NCI-H2196 (cell line): ENCODE data around the gene VMP1.
"Not testable (repeated sequence)": the region's sequence is repeated elsewhere in the genome, so short reads cannot be mapped to it uniquely, and the experiment has no call there.

ENCODE experiments used
- DNase-seq: peaks from one replicate; lab custom pipeline; 2025; ENCODE audit not compliant: unreplicated experiment; lab: John Stamatoyannopoulos, UW

VMP1 gene

GRCh38 chr17:59753522-59754467 is 46.3 kb downstream of the VMP1 start:
- DNase-seq: peak; percentile 82

DNA sequence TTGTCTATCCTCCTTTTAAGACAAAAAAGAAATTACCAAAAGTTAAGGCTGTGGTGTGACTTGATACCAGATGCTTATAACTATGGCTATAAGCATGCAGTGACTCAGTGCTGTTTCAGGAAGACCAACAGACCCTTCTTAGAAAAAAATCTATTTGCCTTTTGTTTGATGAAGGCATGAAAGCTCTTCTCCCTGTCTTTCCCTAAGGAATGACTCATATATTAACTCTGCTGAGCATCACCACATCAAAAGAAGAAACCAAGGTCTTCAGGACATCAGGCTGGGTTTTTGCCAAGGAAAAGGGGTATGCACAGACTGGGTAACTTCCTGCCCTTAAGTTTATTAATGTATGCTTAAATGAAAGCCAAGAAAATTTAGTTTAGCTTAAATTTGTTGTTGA is 47.1 kb downstream of the VMP1 start:
- peak; percentile 29 for DNase-seq

- DNase-seq: not testable (repeated sequence)
These were observed 47.6 kb downstream of the VMP1 start for GRCh38 chr17:59755069-59755468.

DNA sequence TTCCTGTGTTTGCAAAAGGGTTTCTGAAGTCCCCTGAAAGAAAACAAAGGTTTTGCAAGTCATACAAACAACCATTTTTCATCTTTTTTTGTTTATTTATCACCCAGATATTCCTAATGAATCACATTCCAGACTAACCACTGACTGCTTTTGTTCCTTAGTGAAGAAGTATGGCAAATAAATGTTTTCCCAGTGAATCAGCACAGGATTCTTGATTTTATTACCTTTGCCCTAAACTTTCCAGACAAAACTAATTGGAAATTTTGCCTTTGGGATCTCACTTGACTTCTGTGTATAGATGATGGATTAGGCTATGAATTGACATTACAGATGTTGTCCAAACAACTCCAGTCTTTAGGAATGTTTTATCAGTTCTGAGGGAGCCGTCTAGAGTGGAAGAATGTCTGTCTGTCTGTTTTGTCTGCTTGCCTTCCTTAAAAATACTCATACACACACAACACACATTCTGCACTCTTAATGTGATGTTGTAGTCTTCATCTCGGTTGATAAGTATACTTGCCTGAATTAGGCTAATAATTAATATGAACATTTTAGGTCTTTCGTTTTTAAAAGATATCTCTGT is 48.9 kb downstream of the VMP1 start:
- DNase-seq: no peak

DNA sequence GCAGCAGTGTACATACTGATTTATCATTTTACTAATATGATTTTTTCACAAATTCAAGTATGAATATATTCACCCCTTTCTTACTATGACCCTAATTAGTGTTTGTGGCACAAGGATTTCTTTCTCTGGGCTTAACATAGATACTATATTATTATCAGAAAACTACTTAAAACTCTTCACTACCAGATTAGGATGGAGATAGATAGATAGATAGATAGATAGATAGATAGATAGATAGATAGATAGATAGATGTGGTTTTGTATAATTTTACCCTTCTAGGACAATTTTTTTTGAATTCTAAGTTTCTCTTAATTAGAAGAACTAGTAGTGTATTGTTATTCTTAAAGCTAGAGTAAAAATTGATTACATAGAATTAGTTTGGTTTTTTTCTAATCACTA is 49.6 kb downstream of the VMP1 start:
- no peak for DNase-seq

GRCh38 chr17:59757470-59757869 is 50.0 kb downstream of the VMP1 start:
- no peak for DNase-seq

DNA sequence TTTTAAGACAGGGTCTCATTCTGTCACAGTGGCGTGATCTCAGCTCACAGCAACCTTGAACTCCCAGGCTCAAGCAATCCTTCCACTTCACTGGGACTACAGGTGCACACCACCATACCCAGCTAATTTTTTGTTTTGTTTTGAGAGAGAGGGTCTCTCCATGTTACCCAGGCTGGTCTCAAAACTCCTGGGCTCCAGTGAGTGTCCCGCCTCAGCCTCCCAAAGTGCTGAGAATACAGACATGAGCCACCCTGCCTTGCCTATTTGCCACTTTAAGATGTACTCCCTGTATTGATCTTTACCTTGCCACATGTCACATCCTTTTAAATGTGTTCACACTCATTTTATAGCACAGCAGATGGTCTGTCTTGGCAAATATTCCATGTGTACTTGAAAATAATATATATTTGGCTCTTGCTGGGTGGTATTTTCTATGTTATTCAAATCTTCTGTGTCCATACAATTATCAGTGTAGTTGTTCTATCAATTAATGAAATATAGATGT is 50.5 kb downstream of the VMP1 start:
- no peak for DNase-seq

GRCh38 chr17:59758998-59759651 is 51.7 kb downstream of the VMP1 start:
- not testable (repeated sequence) for DNase-seq

- DNase-seq: no peak
These were observed 52.7 kb downstream of the VMP1 start for GRCh38 chr17:59760160-59760559.

- DNase-seq: no peak
These were observed 54.1 kb downstream of the VMP1 start for GRCh38 chr17:59761385-59762048.

DNA sequence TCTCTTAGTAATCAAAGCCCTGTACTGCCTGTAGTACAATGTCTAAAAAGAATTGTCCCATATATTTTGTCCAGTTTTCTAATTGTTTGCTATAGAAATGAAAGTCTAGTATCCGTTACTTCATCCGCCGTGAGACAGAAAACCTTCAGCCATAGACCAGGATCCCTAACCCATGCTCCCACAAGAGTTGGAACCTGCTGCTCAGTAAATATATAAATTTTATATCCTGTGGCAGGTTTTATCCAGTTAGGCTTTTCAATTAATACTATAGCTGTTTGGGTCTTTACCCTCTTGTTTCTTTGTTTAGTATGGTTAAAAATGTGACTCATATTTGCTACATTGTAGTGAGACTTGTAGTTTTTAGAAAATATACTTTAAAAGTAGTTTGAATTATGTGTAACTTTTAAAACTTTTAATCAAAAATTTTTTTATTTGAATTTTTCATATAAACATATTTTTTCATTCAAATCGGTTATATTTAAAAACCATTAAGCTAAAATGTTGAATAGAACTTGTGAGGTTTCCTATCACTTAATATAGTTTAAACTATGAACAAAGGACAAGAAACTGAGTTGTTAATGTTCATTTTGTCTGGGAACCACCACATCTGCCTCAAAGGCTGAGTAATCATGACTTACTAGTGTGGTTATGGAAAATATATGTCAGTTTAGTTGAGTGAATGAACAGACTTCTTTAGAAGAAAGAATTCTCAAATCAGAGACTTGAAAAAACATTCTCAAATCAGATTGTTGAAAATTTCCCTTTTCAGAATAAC is 54.8 kb downstream of the VMP1 start:
- no peak for DNase-seq

DNA sequence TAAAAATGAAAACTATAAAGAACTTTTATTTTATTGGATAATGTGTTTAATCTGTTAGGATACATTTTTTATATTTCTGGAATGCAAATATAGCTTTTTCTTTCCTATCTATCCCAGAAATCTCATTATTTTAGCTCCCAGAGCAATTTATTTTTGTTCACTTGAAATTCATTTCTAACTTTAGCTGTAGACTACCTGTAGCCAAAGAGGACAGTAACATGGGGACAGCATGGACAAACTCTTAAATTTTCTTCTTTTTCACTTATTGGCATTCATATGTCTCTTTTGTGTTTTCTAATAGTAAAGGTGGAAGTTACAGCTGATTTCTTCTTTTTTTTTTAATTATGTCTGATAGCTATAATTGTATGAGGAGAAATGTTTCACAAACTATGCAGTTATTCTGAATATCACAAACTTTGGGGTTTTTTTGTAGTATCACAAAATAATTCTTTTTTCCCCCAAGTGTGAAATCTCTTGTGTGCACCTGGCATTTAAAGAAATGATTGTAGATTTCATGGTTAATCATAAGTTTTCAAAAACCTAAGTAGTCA is 55.4 kb downstream of the VMP1 start:
- DNase-seq: no peak

GRCh38 chr17:59763861-59764260 is 56.4 kb downstream of the VMP1 start:
- DNase-seq: peak; percentile 26

DNA sequence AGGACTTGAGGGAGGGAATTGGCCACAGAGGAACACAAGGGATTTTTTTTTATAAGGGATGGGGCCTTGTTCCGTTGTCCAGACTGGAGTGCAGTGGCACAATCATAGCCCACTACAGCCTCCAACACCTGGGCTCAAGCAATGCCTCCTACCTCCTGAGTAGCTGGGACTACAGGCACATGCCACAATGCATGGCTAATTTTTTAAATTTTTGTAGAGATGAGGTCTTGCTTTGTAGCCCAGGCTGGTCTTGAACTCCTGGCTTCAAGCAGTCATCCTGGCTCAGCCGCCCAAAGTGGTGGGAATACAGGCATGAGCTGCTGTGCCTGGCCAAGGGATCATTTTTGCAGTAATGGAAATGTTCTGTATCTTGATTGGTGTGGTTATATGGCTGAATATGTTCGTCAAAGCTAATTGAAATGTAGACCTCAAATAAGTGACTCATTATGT is 56.9 kb downstream of the VMP1 start:
- DNase-seq: no peak

GRCh38 chr17:59765038-59765437 is 57.6 kb downstream of the VMP1 start:
- no peak for DNase-seq

DNA sequence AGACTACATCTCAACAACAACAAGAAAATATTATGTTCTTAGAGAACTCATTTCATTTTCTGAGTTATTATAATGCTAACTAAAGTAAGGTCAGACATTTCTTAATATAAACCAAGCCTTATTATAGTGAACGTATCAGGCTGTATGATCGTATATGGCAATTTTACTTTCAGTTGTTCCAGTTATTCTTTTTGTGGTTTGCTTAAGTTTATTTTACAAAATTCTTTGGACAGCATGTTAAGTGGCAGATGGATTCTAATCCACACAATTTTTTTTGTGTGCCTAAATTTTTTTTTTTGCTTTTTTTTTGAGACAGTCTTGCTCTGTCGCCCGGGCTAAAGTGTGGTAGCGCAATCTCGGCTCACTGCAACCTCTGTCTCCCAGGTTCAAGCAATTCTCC is 59.0 kb downstream of the VMP1 start:
- no peak for DNase-seq

GRCh38 chr17:59767176-59767575 is 59.7 kb downstream of the VMP1 start:
- DNase-seq: no peak

DNA sequence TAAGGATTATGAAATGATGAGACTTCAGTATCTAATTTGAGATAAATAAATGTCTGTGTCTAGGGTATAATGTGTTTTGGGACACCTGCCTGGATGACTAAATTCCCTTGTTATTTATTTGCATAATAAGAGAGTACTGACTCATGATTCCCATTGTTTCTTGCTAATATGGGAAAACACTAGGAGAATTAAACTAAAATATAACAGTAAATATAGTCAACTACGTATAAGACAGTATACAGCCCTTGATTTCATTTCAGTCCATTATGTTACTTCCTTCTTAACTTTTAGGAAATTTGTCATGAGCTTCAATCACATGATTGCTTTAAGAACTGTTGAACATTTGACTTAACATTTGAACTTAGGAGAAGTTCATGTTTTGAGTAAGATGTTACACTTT is 62.4 kb downstream of the VMP1 start:
- no peak for DNase-seq

DNA sequence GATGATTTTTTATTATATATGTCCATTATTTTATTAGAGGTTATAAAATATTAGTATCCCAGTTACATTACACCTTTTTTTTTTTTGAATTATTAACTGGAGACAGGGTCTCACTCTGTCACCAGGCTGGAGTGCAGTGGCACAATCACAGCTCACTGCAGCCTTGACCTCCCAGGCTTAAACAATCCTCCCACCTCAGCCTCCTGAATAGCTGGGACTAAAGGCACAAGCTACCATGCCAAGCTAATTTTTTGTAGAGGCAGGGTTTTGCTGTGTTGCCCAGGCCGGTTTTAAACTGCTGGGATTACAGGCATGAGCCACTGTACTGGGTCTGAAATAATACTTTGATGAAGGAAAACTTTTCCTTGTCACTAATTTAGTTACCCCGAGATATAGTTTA is 63.6 kb downstream of the VMP1 start:
- no peak for DNase-seq

GRCh38 chr17:59775786-59776350 is 68.4 kb downstream of the VMP1 start:
- no peak for DNase-seq
